CD4-positive, alpha-beta T cell treated with Interleukin-4 for 4 hours (primary cell): Measurements from ENCODE around the gene OR5A1.

Experiments
- DNase-seq: peaks from one replicate; pipeline ENCODE4 v3.0.0-alpha.2; 2020

Gene OR5A1

DNA sequence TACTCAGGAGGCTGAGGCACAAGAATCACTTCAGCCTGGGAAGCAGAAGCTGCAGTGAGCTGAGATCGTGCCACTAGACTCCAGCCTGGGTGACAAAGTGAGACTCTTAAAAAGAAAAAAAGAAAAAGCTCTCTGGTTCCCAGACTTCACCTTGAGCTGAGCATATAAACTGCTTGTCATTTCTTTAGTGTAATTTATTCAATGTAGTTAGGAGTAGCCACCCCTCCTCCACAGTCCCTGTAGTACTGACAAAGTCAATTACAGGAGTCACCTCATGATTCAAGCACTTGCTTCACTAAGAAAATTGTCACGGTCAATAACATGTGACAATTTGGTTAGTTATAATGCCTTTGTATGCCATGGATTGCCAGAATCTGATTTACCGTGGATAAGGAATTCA is 44.1 kb downstream of the OR5A1 start:
- no peak for DNase-seq
